AG09319 (cell line): Measurements from ENCODE around the gene CNTNAP2.
"Not testable (repeated sequence)": the region's sequence is repeated elsewhere in the genome, so short reads cannot be mapped to it uniquely, and the experiment has no call there.

Experiments
- DNase-seq: peaks from one replicate; pipeline ENCODE4 v3.0.0-alpha.2; 2010; ENCODE audit warnings: low read depth; ENCODE audit errors: extremely low read depth
- CTCF ChIP-seq: IDR thresholded peaks from 2 replicates; pipeline ENCODE4 v1.5.1; 2011; ENCODE audit warnings: low read depth, mild to moderate bottlenecking, inconsistent platforms, low read length, moderate library complexity

Gene CNTNAP2

GRCh38 chr7:148045521-148045920 lies 1928.9 kb downstream of the CNTNAP2 start:
- no peak for TF ChIP-seq CTCF
- DNase-seq, result no peak

GRCh38 chr7:148049068-148049467 lies 1932.5 kb downstream of the CNTNAP2 start:
- DNase-seq, result no peak
- TF ChIP-seq CTCF, result no peak

GRCh38 chr7:148050492-148051158 lies 1934.0 kb downstream of the CNTNAP2 start:
- TF ChIP-seq CTCF, result no peak
- no peak for DNase-seq

- DNase-seq, result no peak
- no peak for TF ChIP-seq CTCF
These were observed 1939.8 kb downstream of the CNTNAP2 start for GRCh38 chr7:148056406-148056805.

GRCh38 chr7:148058092-148058491 lies 1941.5 kb downstream of the CNTNAP2 start:
- no peak for TF ChIP-seq CTCF
- no peak for DNase-seq

- no peak for TF ChIP-seq CTCF
- DNase-seq, result no peak
These were observed 1942.2 kb downstream of the CNTNAP2 start for GRCh38 chr7:148058753-148059152.

GRCh38 chr7:148060724-148061123 lies 1944.1 kb downstream of the CNTNAP2 start:
- DNase-seq, result no peak
- TF ChIP-seq CTCF, result no peak

GRCh38 chr7:148078111-148078510 lies 1961.5 kb downstream of the CNTNAP2 start:
- not testable (repeated sequence) for DNase-seq
